Keratinocyte (primary cell): Measurements from ENCODE around the gene MMP2. TPM values are rescaled to one million over a fixed set of nuclear protein-coding genes. Genes with fewer than 3 reads are reported as not detected.

Experiments used
- DNase-seq: peaks from one replicate; pipeline ENCODE4 v3.0.0-alpha.2; 2011; ENCODE audit warnings: low read depth, missing footprints, low spot score
- FAIRE-seq: peaks from 2 replicates; lab custom pipeline; 2011; peaks lifted over from hg19 to GRCh38; lab: Jason Lieb, UNC
- H2AFZ ChIP-seq: 2 replicates; pipeline ENCODE4 v1.6.0; 2012; ENCODE audit warnings: low read length, control low read depth, inconsistent platforms; ENCODE audit not compliant: control insufficient read depth
- H3K27ac ChIP-seq: 2 replicates; pipeline ENCODE4 v1.5.1; 2011; ENCODE audit warnings: low read length; ENCODE audit not compliant: control insufficient read depth, insufficient read depth
- H3K27me3 ChIP-seq: 3 replicates; pipeline ENCODE4 v1.6.0; 2011; ENCODE audit warnings: low read length; ENCODE audit not compliant: control insufficient read depth, insufficient read depth; ENCODE audit errors: extremely low read depth
- H3K36me3 ChIP-seq, 2 experiments: 2 replicates in 1 of 2; 3 replicates in 1 of 2; pipeline ENCODE4 v1.5.1; 2011; ENCODE audit warnings: low read length in 2 of 2, mild to moderate bottlenecking in 1 of 2; ENCODE audit not compliant: control insufficient read depth in 2 of 2, insufficient read depth in 2 of 2; ENCODE audit errors: extremely low read depth in 1 of 2
- H3K4me1 ChIP-seq: 3 replicates; pipeline ENCODE4 v1.5.1; 2011; ENCODE audit warnings: low read length; ENCODE audit not compliant: control insufficient read depth, insufficient read depth; ENCODE audit errors: extremely low read depth
- H3K4me2 ChIP-seq: 3 replicates; pipeline ENCODE4 v1.6.0; 2011; ENCODE audit warnings: low read depth, low read length; ENCODE audit not compliant: control insufficient read depth, insufficient read depth; ENCODE audit errors: extremely low read depth
- H3K4me3 ChIP-seq, 3 experiments: fragments of 200-600 bp in 1 of 3; sonication (generic) in 1 of 3; 2 replicates in 2 of 3; 3 replicates in 1 of 3; pipeline ENCODE4 v1.5.1; 2011 to 2016; ENCODE audit warnings: low read length in 3 of 3, mild to moderate bottlenecking in 3 of 3, control low read depth in 2 of 3, inconsistent platforms in 1 of 3, low read depth in 1 of 3, mixed read lengths in 1 of 3, mixed run types in 1 of 3, moderate library complexity in 1 of 3; ENCODE audit not compliant: control insufficient read depth in 2 of 3, insufficient read depth in 2 of 3; ENCODE audit errors: extremely low read depth in 1 of 3
- H3K79me2 ChIP-seq: 2 replicates; pipeline ENCODE4 v1.6.0; 2012; ENCODE audit warnings: low read length; ENCODE audit not compliant: control insufficient read depth, insufficient read depth
- H3K9ac ChIP-seq: 3 replicates; pipeline ENCODE4 v1.6.0; 2011; ENCODE audit warnings: low read length; ENCODE audit not compliant: control insufficient read depth, insufficient read depth; ENCODE audit errors: extremely low read depth
- H3K9me1 ChIP-seq: 3 replicates; pipeline ENCODE4 v1.6.0; 2011; ENCODE audit warnings: low read length; ENCODE audit not compliant: control insufficient read depth, insufficient read depth; ENCODE audit errors: extremely low read depth
- H3K9me3 ChIP-seq: 2 replicates; pipeline ENCODE4 v1.5.1; 2012; ENCODE audit warnings: low read depth, low read length; ENCODE audit not compliant: control insufficient read depth
- H4K20me1 ChIP-seq: 3 replicates; pipeline ENCODE4 v1.6.0; 2011; ENCODE audit warnings: low read length; ENCODE audit not compliant: control insufficient read depth, insufficient read depth; ENCODE audit errors: extremely low read depth
- CTCF ChIP-seq, 3 experiments: IDR thresholded peaks in 1 of 3; conservative IDR thresholded peaks in 1 of 3; optimal IDR thresholded peaks in 1 of 3; 2 replicates in 2 of 3; 3 replicates in 1 of 3; pipeline versions ENCODE3 to v1.5.1; 2011; ENCODE audit warnings: low read length in 3 of 3, mild to moderate bottlenecking in 3 of 3, moderate library complexity in 2 of 3, control low read depth in 1 of 3, inconsistent platforms in 1 of 3; ENCODE audit not compliant: insufficient read depth in 2 of 3; ENCODE audit errors: extremely low read depth in 1 of 3
- EZH2 ChIP-seq: IDR thresholded peaks from one replicate; pipeline ENCODE4 v1.6.1; 2012; ENCODE audit warnings: inconsistent platforms, mild to moderate bottlenecking, low read length, moderate library complexity
- dilution Hi-C: fragments of 300-500 bp; cut with MboI; formaldehyde crosslinking; loops from one replicate; pipeline ENCODE4 v1.7.0; 2020; ENCODE audit warnings: low sequenced_read_pairs; ENCODE audit not compliant: extremely low pct_ligation_motif_present
- polyA plus RNA-seq, 5 experiments: library from polyadenylated mRNA; depleted of rRNA in 3 of 5; stranded (reverse) in 3 of 5; stranded (forward) in 1 of 5; unstranded in 1 of 5; fragments of >200 nt; gene quantifications; 1 replicate in 1 of 5; 2 replicates in 3 of 5; 3 replicates in 1 of 5; pipeline versions ENCODE4 v1.2.1 to v1.2.3, GENCODE V29; 2011 to 2012; ENCODE audit warnings: missing spikeins in 2 of 5, low read depth in 1 of 5, low replicate concordance in 1 of 5

The MMP2 gene
- polyA plus RNA-seq, 1 donor (not counting 4 experiments of a cell fraction or from before 2014, with no cell fraction given), result 59.2 TPM

- Histone ChIP-seq H3K9ac (peak within 1 kb of the TSS; percentile 79), H3K27me3 (no peaks in the 10 kb centered on the region), H3K4me3 (peak within 1 kb of the TSS; percentile 70 to 92 (median 85)), H3K9me3 (no peaks in the 10 kb centered on the region), H3K27ac (peak within 1 kb of the TSS; percentile 62), H4K20me1 (no peaks in the 10 kb centered on the region), H3K79me2 (peaks cover 51% of the 10 kb centered on the region), H3K4me1 (peaks cover 9% of the 10 kb centered on the region), H2AFZ (peak within 1 kb of the TSS; percentile 59), H3K36me3 (peaks cover 0 to 6% of the 10 kb centered on the region in 2 experiments), H3K9me1 (no peaks in the 10 kb centered on the region), H3K4me2 (peak within 1 kb of the TSS; percentile 92)
- dilution Hi-C loops, result no loop called here
- no peak for TF ChIP-seq CTCF (optimal IDR thresholded peaks at IDR 0.05 in 1 of 3, IDR thresholded peaks at IDR 0.05 in 1 of 3, conservative IDR thresholded peaks at IDR 0.05 in 1 of 3; ENCODE audit: extremely low read depth in 1 of 3, insufficient read depth in 2 of 3, low read length in 3 of 3)
- TF ChIP-seq EZH2, result no peak
- FAIRE-seq, result peak; percentile 78
- no peak for DNase-seq
These were observed 30.2 kb downstream of the MMP2 start, which contains the start of gene LPCAT2 for GRCh38 chr16:55508941-55509931. TSS of gene LPCAT2 (plus strand) at chr16:55509072. CDS start at chr16:55509182, 110 bp downstream.

- peaks cover 53% of the 10 kb centered on the region for H3K79me2 ChIP-seq
- peak; percentile 59 for FAIRE-seq
- no peak for DNase-seq
- H2AFZ ChIP-seq, result no peak overlapping the region
- H3K36me3 ChIP-seq, result peaks cover 0 to 6% of the 10 kb centered on the region in 2 experiments
- peak overlapping the region; percentile 92 for H3K4me2 ChIP-seq
- H3K9me3 ChIP-seq, result no peaks in the 10 kb centered on the region
- H3K9ac ChIP-seq, result peak overlapping the region; percentile 79
- dilution Hi-C loops, result no loop called here
- no peak for TF ChIP-seq EZH2
- no peak for TF ChIP-seq CTCF (optimal IDR thresholded peaks at IDR 0.05 in 1 of 3, IDR thresholded peaks at IDR 0.05 in 1 of 3, conservative IDR thresholded peaks at IDR 0.05 in 1 of 3; ENCODE audit: extremely low read depth in 1 of 3, insufficient read depth in 2 of 3, low read length in 3 of 3)
- H3K27ac ChIP-seq, result no peak overlapping the region
- H3K4me3 ChIP-seq, result peak overlapping the region; percentile 70 to 92 (median 85)
- peaks cover 18% of the 10 kb centered on the region for H3K4me1 ChIP-seq
- no peaks in the 10 kb centered on the region for H4K20me1 ChIP-seq
- H3K27me3 ChIP-seq, result no peaks in the 10 kb centered on the region
- H3K9me1 ChIP-seq, result no peaks in the 10 kb centered on the region
These were observed 31.3 kb downstream of the MMP2 start for GRCh38 chr16:55510185-55510805.
